Glutamatergic neuron (in vitro differentiated cells): ENCODE measurements around the gene PRMT2. TPM values are rescaled to one million over a fixed set of nuclear protein-coding genes. Genes with fewer than 3 reads are reported as not detected.
A peak's percentile ranks its signal among the peaks of the same experiment; 100 is the strongest.

ENCODE experiments used
- DNase-seq: peaks from one replicate; pipeline ENCODE4 v3.0.0; 2022
- H3K27ac Mint-ChIP-seq: one replicate; pipeline ENCODE4 v1.8.0; 2020; ENCODE audit warnings: mild to moderate bottlenecking, mixed read lengths, inconsistent platforms; ENCODE audit not compliant: unreplicated experiment
- H3K27me3 Mint-ChIP-seq: one replicate; pipeline ENCODE4 v1.8.0; 2020; ENCODE audit warnings: mild to moderate bottlenecking, moderate library complexity, mixed read lengths, inconsistent platforms; ENCODE audit not compliant: unreplicated experiment
- H3K36me3 Mint-ChIP-seq: one replicate; pipeline ENCODE4 v1.8.0; 2020; ENCODE audit warnings: mild to moderate bottlenecking, mixed read lengths, inconsistent platforms; ENCODE audit not compliant: unreplicated experiment
- H3K4me1 Mint-ChIP-seq: one replicate; pipeline ENCODE4 v1.8.0; 2020; ENCODE audit warnings: mild to moderate bottlenecking, low read depth, mixed read lengths, inconsistent platforms; ENCODE audit not compliant: unreplicated experiment
- H3K4me3 Mint-ChIP-seq: one replicate; pipeline ENCODE4 v1.8.0; 2020; ENCODE audit warnings: mild to moderate bottlenecking, mixed read lengths, inconsistent platforms; ENCODE audit not compliant: unreplicated experiment
- H3K9me3 Mint-ChIP-seq: one replicate; pipeline ENCODE4 v1.8.0; 2020; ENCODE audit warnings: mild to moderate bottlenecking, moderate library complexity, mixed read lengths, inconsistent platforms; ENCODE audit not compliant: unreplicated experiment
- total RNA-seq: library from RNA; stranded (reverse); fragmentation: NEBNext Ultra II Directional; extraction: Animal tissue kit (Norgen Biotek cat#: 25700); gene quantifications from one replicate; pipeline ENCODE4 v1.2.1, GENCODE V29; 2021; ENCODE audit not compliant: unreplicated experiment
- TF ChIP-seq, protein P1 (sequence below): fragments of 200-600 bp; sonication (generic); IDR thresholded peaks from one replicate; pipeline ENCODE4 v1.5.0; 2021; ENCODE audit not compliant: partially characterized antibody, unreplicated experiment

PRMT2 gene
- total RNA-seq, 1 donor from 2014 or later, result 124 TPM

DNA sequence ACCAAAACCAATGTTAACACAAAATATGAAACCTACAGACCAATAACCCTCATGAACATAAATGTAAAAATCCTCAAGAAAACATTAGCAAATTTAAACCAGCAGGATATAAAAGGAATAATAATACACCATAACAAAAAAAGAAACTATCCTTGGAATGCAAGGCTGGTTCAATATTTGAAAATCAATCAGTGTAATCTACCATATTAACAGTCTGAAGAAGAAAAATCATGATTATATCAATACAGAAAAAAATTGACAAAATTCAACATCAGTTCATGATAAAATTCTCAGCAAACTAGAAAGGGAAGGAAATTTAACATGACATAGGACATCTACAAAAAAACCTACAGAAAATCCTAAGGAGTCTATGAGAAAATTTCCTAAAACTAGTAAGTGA is 19.8 kb downstream of the PRMT2 start:
- H3K36me3 Mint-ChIP-seq, result peaks cover 43% of the 10 kb centered on the region
- H3K4me3 Mint-ChIP-seq, result no peak overlapping the region
- H3K4me1 Mint-ChIP-seq, result peaks cover 1% of the 10 kb centered on the region
- no peak for DNase-seq
- H3K27ac Mint-ChIP-seq, result no peak overlapping the region
- peaks cover 2% of the 10 kb centered on the region for H3K9me3 Mint-ChIP-seq
- TF ChIP-seq, protein P1, sequence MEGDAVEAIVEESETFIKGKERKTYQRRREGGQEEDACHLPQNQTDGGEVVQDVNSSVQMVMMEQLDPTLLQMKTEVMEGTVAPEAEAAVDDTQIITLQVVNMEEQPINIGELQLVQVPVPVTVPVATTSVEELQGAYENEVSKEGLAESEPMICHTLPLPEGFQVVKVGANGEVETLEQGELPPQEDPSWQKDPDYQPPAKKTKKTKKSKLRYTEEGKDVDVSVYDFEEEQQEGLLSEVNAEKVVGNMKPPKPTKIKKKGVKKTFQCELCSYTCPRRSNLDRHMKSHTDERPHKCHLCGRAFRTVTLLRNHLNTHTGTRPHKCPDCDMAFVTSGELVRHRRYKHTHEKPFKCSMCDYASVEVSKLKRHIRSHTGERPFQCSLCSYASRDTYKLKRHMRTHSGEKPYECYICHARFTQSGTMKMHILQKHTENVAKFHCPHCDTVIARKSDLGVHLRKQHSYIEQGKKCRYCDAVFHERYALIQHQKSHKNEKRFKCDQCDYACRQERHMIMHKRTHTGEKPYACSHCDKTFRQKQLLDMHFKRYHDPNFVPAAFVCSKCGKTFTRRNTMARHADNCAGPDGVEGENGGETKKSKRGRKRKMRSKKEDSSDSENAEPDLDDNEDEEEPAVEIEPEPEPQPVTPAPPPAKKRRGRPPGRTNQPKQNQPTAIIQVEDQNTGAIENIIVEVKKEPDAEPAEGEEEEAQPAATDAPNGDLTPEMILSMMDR, result no peak
- peaks cover 4% of the 10 kb centered on the region for H3K27me3 Mint-ChIP-seq

GRCh38 chr21:46656820-46657219 is 21.3 kb downstream of the PRMT2 start:
- H3K36me3 Mint-ChIP-seq, result peaks cover 41% of the 10 kb centered on the region
- DNase-seq, result no peak
- peaks cover 2% of the 10 kb centered on the region for H3K27me3 Mint-ChIP-seq
- H3K27ac Mint-ChIP-seq, result no peak overlapping the region
- TF ChIP-seq, protein P1, result no peak
- no peak overlapping the region for H3K4me3 Mint-ChIP-seq
- no peaks in the 10 kb centered on the region for H3K4me1 Mint-ChIP-seq
- H3K9me3 Mint-ChIP-seq, result peaks cover 2% of the 10 kb centered on the region

GRCh38 chr21:46660505-46660904 is 25.0 kb downstream of the PRMT2 start:
- no peaks in the 10 kb centered on the region for H3K4me1 Mint-ChIP-seq
- no peak overlapping the region for H3K4me3 Mint-ChIP-seq
- peaks cover 16% of the 10 kb centered on the region for H3K36me3 Mint-ChIP-seq

GRCh38 chr21:46661211-46661625 is 25.7 kb downstream of the PRMT2 start:
- TF ChIP-seq, protein P1, result peak; percentile 88
- H3K4me1 Mint-ChIP-seq, result no peaks in the 10 kb centered on the region
- DNase-seq, result peak; percentile 85
- peak overlapping the region; percentile 72 for H3K27ac Mint-ChIP-seq
- peaks cover 9% of the 10 kb centered on the region for H3K36me3 Mint-ChIP-seq
- H3K4me3 Mint-ChIP-seq, result peak overlapping the region; percentile 68
- H3K9me3 Mint-ChIP-seq, result peaks cover 5% of the 10 kb centered on the region
- peaks cover 2% of the 10 kb centered on the region for H3K27me3 Mint-ChIP-seq

More at GRCh38 chr21:46660505-46660904, 25.0 kb downstream of the PRMT2 start:
- TF ChIP-seq, protein P1, result no peak
- no peak for DNase-seq
- Mint-ChIP-seq H3K27me3 (peaks cover 2% of the 10 kb centered on the region), H3K9me3 (peaks cover 4% of the 10 kb centered on the region), H3K27ac (no peak overlapping the region)

DNA sequence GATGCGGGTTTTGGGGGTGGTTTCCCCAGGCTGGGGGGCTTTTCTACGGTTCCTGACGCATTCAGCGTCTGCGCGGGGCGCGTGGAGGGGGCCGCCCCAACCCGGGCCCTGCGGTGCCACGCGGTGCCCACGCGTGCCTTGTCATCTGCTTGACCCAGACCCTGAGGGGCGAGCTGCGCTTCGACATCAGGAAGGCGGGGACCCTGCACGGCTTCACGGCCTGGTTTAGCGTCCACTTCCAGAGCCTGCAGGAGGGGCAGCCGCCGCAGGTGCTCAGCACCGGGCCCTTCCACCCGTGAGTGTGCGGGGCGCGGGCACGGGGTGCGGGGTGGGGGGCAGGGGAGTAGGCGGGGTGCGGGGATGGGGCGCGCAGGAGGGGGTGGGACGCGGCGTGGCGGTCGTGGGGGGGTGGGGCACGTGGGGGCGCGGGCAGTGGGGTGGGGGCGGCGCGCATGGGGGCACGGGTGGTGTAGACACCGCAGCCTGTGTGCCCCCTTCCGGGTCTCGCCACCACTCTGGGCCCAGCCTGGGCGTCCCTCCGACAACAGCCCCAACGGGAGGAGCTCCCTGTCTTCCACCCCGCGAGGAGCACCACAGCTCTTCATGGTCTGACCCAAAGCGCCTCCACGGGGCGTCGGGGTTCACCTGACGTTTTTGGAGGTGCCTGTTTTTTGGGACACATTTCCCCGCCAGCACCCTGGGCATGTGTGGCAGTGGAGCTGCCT is 26.3 kb downstream of the PRMT2 start:
- H3K27ac Mint-ChIP-seq, result peak overlapping the region; percentile 72
- peak; percentile 40 for DNase-seq
- peaks cover 5% of the 10 kb centered on the region for H3K9me3 Mint-ChIP-seq
- H3K4me3 Mint-ChIP-seq, result peak overlapping the region; percentile 68
- H3K27me3 Mint-ChIP-seq, result peaks cover 2% of the 10 kb centered on the region
- TF ChIP-seq, protein P1, result no peak
- peaks cover 3% of the 10 kb centered on the region for H3K36me3 Mint-ChIP-seq
- no peaks in the 10 kb centered on the region for H3K4me1 Mint-ChIP-seq
